ENCODE results near the gene NCAM1. TPM values are rescaled to one million over a fixed set of nuclear protein-coding genes. Genes with fewer than 3 reads are reported as not detected.

NCAM1 gene
- total and polyA plus RNA-seq, 2 experiments from 2014 or later: 0.76 to 1.6 TPM

- H3K4me2 ChIP-seq: no peak overlapping the region
- no peaks in the 10 kb centered on the region for H3K79me2 ChIP-seq (replicated peaks; ENCODE audit: insufficient read depth)
- no peak overlapping the region for H3K4me3 ChIP-seq
- H3K36me3 ChIP-seq (ENCODE audit: insufficient read depth): no peaks in the 10 kb centered on the region
- no peak for TF ChIP-seq EZH2phosphoT487 (IDR thresholded peaks at IDR 0.05; ENCODE audit: unreplicated experiment)
- TF ChIP-seq NANOG (IDR thresholded peaks at IDR 0.05; ENCODE audit: borderline replicate concordance): no peak
- no peak for TF ChIP-seq CTCF (conservative IDR thresholded peaks at IDR 0.05; ENCODE audit: low read depth in 2 of 2)
- no peak for TF ChIP-seq EZH2 (IDR thresholded peaks at IDR 0.05; ENCODE audit: low read depth, unreplicated experiment)
- no peak for TF ChIP-seq POLR2AphosphoS5 (IDR thresholded peaks at IDR 0.05; ENCODE audit: low read depth)
- TF ChIP-seq JUNB (IDR thresholded peaks at IDR 0.05; ENCODE audit: unreplicated experiment): no peak
- TF ChIP-seq STAT1 (IDR thresholded peaks at IDR 0.05; ENCODE audit: unreplicated experiment): no peak
- no peak for TF ChIP-seq REST (IDR thresholded peaks at IDR 0.05; ENCODE audit: unreplicated experiment)
- no peak for TF ChIP-seq ZNF331 (CRISPR knock-in tag; IDR thresholded peaks at IDR 0.05; ENCODE audit: low read depth)
- TF ChIP-seq ZNF462 (CRISPR knock-in tag; IDR thresholded peaks at IDR 0.05): no peak
- TF ChIP-seq ETS1 (IDR thresholded peaks at IDR 0.05): no peak
- H2AFZ ChIP-seq: no peak overlapping the region
- peaks cover 33% of the 10 kb centered on the region for H3K4me1 Mint-ChIP-seq
- H3K27me3 Mint-ChIP-seq (ENCODE audit: insufficient read depth, low read depth, poor library complexity): no peaks in the 10 kb centered on the region
- DNase-seq (ENCODE audit: low spot score): no peak
- H3F3A ChIP-seq (replicated peaks; ENCODE audit: low read depth): no peaks in the 10 kb centered on the region
- H4K20me1 ChIP-seq (replicated peaks; ENCODE audit: insufficient read depth): no peaks in the 10 kb centered on the region
- H3K4me1 ChIP-seq (ENCODE audit: insufficient read depth): peaks cover 4% of the 10 kb centered on the region
- H3K4me3 Mint-ChIP-seq: no peak overlapping the region
- no peaks in the 10 kb centered on the region for H3K9me2 ChIP-seq (ENCODE audit: insufficient read depth)
- no peak overlapping the region for H3K27ac ChIP-seq (ENCODE audit: low read depth)
- no peaks in the 10 kb centered on the region; the same call in 2 of the 3 replicates for H3K9me3 Mint-ChIP-seq
- no peak overlapping the region for H3K27ac Mint-ChIP-seq
- H3K27me3 ChIP-seq (ENCODE audit: insufficient read depth): no peaks in the 10 kb centered on the region
- H3K36me3 Mint-ChIP-seq (ENCODE audit: low read depth): no peaks in the 10 kb centered on the region; the same call in 2 of the 3 replicates
- no peak for ATAC-seq
Observed at GRCh38 chr11:113182288-113182687, 221.1 kb downstream of the NCAM1 start.
